ENCODE measurements around the gene CPA5. TPM values are rescaled to one million over a fixed set of nuclear protein-coding genes. Genes with fewer than 3 reads are reported as not detected.

The CPA5 gene
- total and polyA plus RNA-seq, 2 donors (not counting 3 experiments of a cell fraction or from before 2014, with no cell fraction given) = not detected

DNA sequence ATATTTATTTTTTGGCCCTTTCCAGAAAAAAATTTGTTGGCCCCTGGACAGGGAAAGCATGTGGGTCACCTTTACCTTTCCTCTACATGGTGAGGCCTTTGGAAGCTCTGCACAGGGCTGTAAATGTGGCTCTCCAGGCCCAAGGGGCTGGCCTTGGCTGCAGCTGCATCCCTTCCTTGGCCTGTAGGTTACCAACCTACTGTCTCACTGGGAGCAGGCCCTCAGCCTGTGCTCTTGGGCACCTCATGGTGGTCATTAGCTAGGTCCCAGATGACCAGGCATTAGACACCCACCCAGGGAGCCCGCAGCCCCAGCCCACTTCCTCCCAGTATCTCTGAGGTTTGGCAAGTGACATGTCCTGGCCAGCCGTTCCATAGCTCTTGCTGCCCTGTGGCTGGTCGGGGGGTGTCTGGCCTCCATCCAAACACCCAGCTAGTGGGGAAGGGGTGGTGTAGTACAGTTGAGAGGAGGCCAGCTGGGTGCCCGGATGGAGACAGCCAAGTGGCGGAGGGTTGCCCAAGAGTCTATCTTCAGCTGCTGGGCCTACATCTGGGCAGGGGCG is 7.1 kb upstream of the CPA5 start:
- H3K9me1 ChIP-seq (replicated peaks; ENCODE audit: control insufficient read depth, extremely low read depth, insufficient read depth, low read length) = no peaks in the 10 kb centered on the region
- no peak overlapping the region for H2AFZ ChIP-seq (ENCODE audit: low read depth, low read length)
- H4K20me1 ChIP-seq (replicated peaks; ENCODE audit: control insufficient read depth, extremely low read depth, insufficient read depth, low read length) = no peaks in the 10 kb centered on the region
- H3K4me3 ChIP-seq (replicated peaks in 1 of 3; ENCODE audit: insufficient read depth in 1 of 3, low read depth in 1 of 3, low read length in 3 of 3) = no peak overlapping the region
- FAIRE-seq (no peak), DNase-seq (ENCODE audit: low read depth, low spot score) (no peak)
- intact Hi-C loops (cut with micrococcal nuclease) (no loop called here), dilution Hi-C loops (cut with MboI; ENCODE audit: extremely low pct_ligation_motif_present, low sequenced_read_pairs) (no loop called here)
- no peaks in the 10 kb centered on the region for H3K4me1 ChIP-seq (ENCODE audit: control insufficient read depth, extremely low read depth, insufficient read depth, low read length)
- H3K4me2 ChIP-seq (ENCODE audit: insufficient read depth, low read length) = no peak overlapping the region
- ChIA-PET CTCF (interaction anchor here (0.7 kb wide), 1 partner anchor 15 kb away, joined by 3 read pairs; no protein-coding TSS in a partner anchor), POLR2A (no interaction called here)
- H3K36me3 ChIP-seq (ENCODE audit: control insufficient read depth in 2 of 2, extremely low read depth in 1 of 2, insufficient read depth in 2 of 2, low read length in 2 of 2) = no peaks in the 10 kb centered on the region
- no peak overlapping the region for H3K9ac ChIP-seq (replicated peaks; ENCODE audit: extremely low read depth, insufficient read depth, low read length)
- no peaks in the 10 kb centered on the region for H3K79me2 ChIP-seq (ENCODE audit: control insufficient read depth, insufficient read depth, low read length)
- no peak for TF ChIP-seq EZH2 (IDR thresholded peaks at IDR 0.05; ENCODE audit: borderline replicate concordance, low read depth, low read length, severe bottlenecking)
- TF ChIP-seq, protein P1, sequence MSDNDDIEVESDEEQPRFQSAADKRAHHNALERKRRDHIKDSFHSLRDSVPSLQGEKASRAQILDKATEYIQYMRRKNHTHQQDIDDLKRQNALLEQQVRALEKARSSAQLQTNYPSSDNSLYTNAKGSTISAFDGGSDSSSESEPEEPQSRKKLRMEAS (IDR thresholded peaks at IDR 0.05; ENCODE audit: insufficient read depth, insufficient read length) = no peak
- no peak overlapping the region for H3K27ac ChIP-seq (ENCODE audit: insufficient read depth, low read depth, low read length)
- H3K27me3 ChIP-seq (ENCODE audit: control insufficient read depth in 2 of 2, insufficient read depth in 2 of 2, low read length in 2 of 2) = peaks cover 0 to 2% of the 10 kb centered on the region in 2 experiments
- H3K9me3 ChIP-seq (replicated peaks; ENCODE audit: control insufficient read depth, insufficient read depth, low read length) = no peaks in the 10 kb centered on the region
- BruUV-seq (replicated peaks) = no TSS peak

DNA sequence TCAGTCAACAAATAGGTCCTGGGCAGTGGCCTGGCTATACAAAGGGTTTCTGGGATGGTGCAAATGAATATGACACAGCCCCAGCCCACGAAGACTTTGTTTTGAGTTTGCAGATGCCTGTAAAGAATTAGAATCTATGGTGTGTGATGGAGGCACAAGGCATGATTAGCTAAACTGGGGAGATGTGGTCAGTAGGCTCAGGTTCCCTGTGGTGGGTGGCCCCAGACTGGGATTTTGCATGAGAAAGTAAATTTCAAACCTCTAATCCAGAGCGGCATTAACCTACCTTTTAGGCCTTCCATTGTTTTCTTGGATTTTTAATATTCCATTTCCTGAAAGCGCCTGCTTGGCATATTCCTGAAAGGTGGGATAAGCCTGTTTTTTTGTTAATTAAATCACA is 6.4 kb upstream of the CPA5 start:
- FAIRE-seq (no peak), DNase-seq (ENCODE audit: low read depth, low spot score) (no peak)
- Histone ChIP-seq H3K9me3 (replicated peaks; ENCODE audit: control insufficient read depth, insufficient read depth, low read length) (no peaks in the 10 kb centered on the region), H3K36me3 (ENCODE audit: control insufficient read depth in 2 of 2, extremely low read depth in 1 of 2, insufficient read depth in 2 of 2, low read length in 2 of 2) (no peaks in the 10 kb centered on the region), H3K9me1 (replicated peaks; ENCODE audit: control insufficient read depth, extremely low read depth, insufficient read depth, low read length) (no peaks in the 10 kb centered on the region), H2AFZ (ENCODE audit: low read depth, low read length) (no peak overlapping the region), H3K27me3 (ENCODE audit: control insufficient read depth in 2 of 2, insufficient read depth in 2 of 2, low read length in 2 of 2) (peaks cover 0 to 2% of the 10 kb centered on the region in 2 experiments), H3K79me2 (ENCODE audit: control insufficient read depth, insufficient read depth, low read length) (no peaks in the 10 kb centered on the region), H3K4me1 (ENCODE audit: control insufficient read depth, extremely low read depth, insufficient read depth, low read length) (no peaks in the 10 kb centered on the region), H4K20me1 (replicated peaks; ENCODE audit: control insufficient read depth, extremely low read depth, insufficient read depth, low read length) (no peaks in the 10 kb centered on the region), H3K27ac (ENCODE audit: insufficient read depth, low read depth, low read length) (no peak overlapping the region), H3K4me2 (ENCODE audit: insufficient read depth, low read length) (no peak overlapping the region), H3K4me3 (replicated peaks in 1 of 3; ENCODE audit: insufficient read depth in 1 of 3, low read depth in 1 of 3, low read length in 3 of 3) (no peak overlapping the region), H3K9ac (replicated peaks; ENCODE audit: extremely low read depth, insufficient read depth, low read length) (no peak overlapping the region)
- TF ChIP-seq JUN (IDR thresholded peaks at IDR 0.05; ENCODE audit: borderline replicate concordance, insufficient read depth, insufficient read length, low read depth) (no peak), GATA2 (IDR thresholded peaks at IDR 0.05; ENCODE audit: insufficient read depth, insufficient read length, low read depth, low read length) (no peak), EZH2 (IDR thresholded peaks at IDR 0.05; ENCODE audit: borderline replicate concordance, low read depth, low read length, severe bottlenecking) (no peak), FOS (IDR thresholded peaks at IDR 0.05; ENCODE audit: borderline replicate concordance, insufficient read depth, low read length) (no peak)
- CTCF ChIA-PET = no interaction called here
- dilution Hi-C loops (cut with MboI; ENCODE audit: extremely low pct_ligation_motif_present, low sequenced_read_pairs) = no loop called here
- intact Hi-C loops (cut with micrococcal nuclease) = no loop called here
- no TSS peak for BruUV-seq (replicated peaks)
- POLR2A ChIA-PET = no interaction called here
